PC-9 (cell line): ENCODE measurements around the gene MASP1. TPM values are rescaled to one million over a fixed set of nuclear protein-coding genes. Genes with fewer than 3 reads are reported as not detected.

ENCODE experiments used
- BruUV-seq: library from RNA; stranded (reverse); fragments of 400-500 nt; replicated peaks from 2 replicates; lab custom pipeline; 2021; lab: Mats Ljungman, UMichigan
- CTCF ChIA-PET: fragments of 300-600 bp; sonication (Branson Sonifier 250); formaldehyde crosslinking; loops from one replicate; lab custom pipeline; 2022; ENCODE audit warnings: antibody characterized with exemption; lab: Charles Lee
- POLR2A ChIA-PET: fragments of 300-600 bp; sonication (Branson Sonifier 250); formaldehyde crosslinking; loops from one replicate; lab custom pipeline; 2022; ENCODE audit warnings: antibody characterized with exemption; ENCODE audit not compliant: unreplicated experiment; lab: Charles Lee
- DNase-seq, 2 experiments: peaks; one replicate each; pipeline versions ENCODE4 v3.0.0 to v3.0.0-alpha.2; 2015 to 2022; ENCODE audit warnings: mixed read lengths in 1 of 2
- H2AFZ ChIP-seq: fragments of 200-600 bp; sonication (generic); 2 replicates; pipeline ENCODE4 v1.8.1; 2017; ENCODE audit warnings: antibody characterized with exemption
- H3F3A ChIP-seq: fragments of 200-600 bp; sonication (generic); 2 replicates; pipeline ENCODE4 v1.8.1; 2017; ENCODE audit warnings: antibody characterized with exemption, mild to moderate bottlenecking, low read depth; ENCODE audit not compliant: insufficient read depth
- H3K27ac ChIP-seq: fragments of 200-600 bp; sonication (generic); 2 replicates; pipeline ENCODE4 v1.6.1; 2016; ENCODE audit warnings: mixed run types
- H3K27me3 ChIP-seq: fragments of 200-600 bp; sonication (generic); 2 replicates; pipeline ENCODE4 v1.6.1; 2016; ENCODE audit warnings: low read depth, mixed run types; ENCODE audit not compliant: insufficient read depth
- H3K36me3 ChIP-seq: fragments of 200-600 bp; sonication (generic); 2 replicates; pipeline ENCODE4 v1.6.1; 2016; ENCODE audit warnings: low read depth, mixed run types
- H3K4me1 ChIP-seq: fragments of 200-600 bp; sonication (generic); replicated peaks from 2 replicates; pipeline ENCODE4 v1.6.1; 2016; ENCODE audit warnings: mixed run types; ENCODE audit not compliant: insufficient read depth
- H3K4me2 ChIP-seq: fragments of 200-600 bp; sonication (generic); 2 replicates; pipeline ENCODE4 v1.6.1; 2017; ENCODE audit warnings: mixed run types
- H3K4me3 ChIP-seq: fragments of 200-600 bp; sonication (generic); 2 replicates; pipeline ENCODE4 v1.6.1; 2016; ENCODE audit warnings: mixed run types
- H3K79me2 ChIP-seq: fragments of 200-600 bp; sonication (generic); 2 replicates; pipeline ENCODE4 v1.6.1; 2017; ENCODE audit warnings: low read depth, mixed run types
- H3K9me2 ChIP-seq: fragments of 200-600 bp; sonication (generic); 2 replicates; pipeline ENCODE4 v1.8.1; 2017; ENCODE audit warnings: mild to moderate bottlenecking; ENCODE audit not compliant: insufficient read depth
- H3K9me3 ChIP-seq: fragments of 200-600 bp; sonication (generic); 2 replicates; pipeline ENCODE4 v1.8.1; 2016; ENCODE audit warnings: low read depth; ENCODE audit not compliant: insufficient read depth
- H4K20me1 ChIP-seq: fragments of 200-600 bp; sonication (generic); 2 replicates; pipeline ENCODE4 v1.8.1; 2017; ENCODE audit not compliant: insufficient read depth
- CTCF ChIP-seq: fragments of 200-600 bp; sonication (generic); conservative IDR thresholded peaks from 2 replicates; pipeline ENCODE4 v1.6.1; 2017; ENCODE audit warnings: mixed run types, antibody characterized with exemption, mild to moderate bottlenecking, moderate library complexity
- EZH2 ChIP-seq: fragments of 200-600 bp; sonication (generic); IDR thresholded peaks from 2 replicates; pipeline ENCODE4 v1.8.0; 2017; ENCODE audit warnings: antibody characterized with exemption, low read depth
- intact Hi-C: fragments of 100-400 bp; cut with micrococcal nuclease; formaldehyde crosslinking; loops from one replicate; pipeline ENCODE4 v1.10.0; 2022; ENCODE audit not compliant: unreplicated experiment
- total RNA-seq: library from RNA; stranded (reverse); gene quantifications from 2 replicates; pipeline ENCODE4 v1.2.3, GENCODE V29; 2021

The MASP1 gene
- total RNA-seq, 1 experiment from 2014 or later: not detected

GRCh38 chr3:187263270-187263669 is 28.3 kb downstream of the MASP1 start:
- H3K9me3 ChIP-seq: no peaks in the 10 kb centered on the region
- intact Hi-C loops: loop anchor here (5.0 kb wide), 1 partner anchor 36 kb away; no protein-coding TSS in a partner anchor
- no peaks in the 10 kb centered on the region for H3K9me2 ChIP-seq
- POLR2A ChIA-PET: no interaction called here
- peaks cover 18% of the 10 kb centered on the region for H3K4me1 ChIP-seq
- H3K27me3 ChIP-seq: no peaks in the 10 kb centered on the region; the same call in 1 of the 2 replicates
- CTCF ChIA-PET: interaction anchor here (0.7 kb wide), 1 partner anchor 98 kb away, joined by 3 read pairs; no protein-coding TSS in a partner anchor
- no peak for DNase-seq
- no peaks in the 10 kb centered on the region for H3K36me3 ChIP-seq
- peaks cover 17% of the 10 kb centered on the region for H3F3A ChIP-seq
- no TSS peak for BruUV-seq
- H3K79me2 ChIP-seq: no peaks in the 10 kb centered on the region
- no peak overlapping the region for H3K4me3 ChIP-seq
- H2AFZ ChIP-seq: no peak overlapping the region
- H3K27ac ChIP-seq: no peak overlapping the region
- peak overlapping the region; percentile 44; the same call in 1 of the 2 replicates for H3K4me2 ChIP-seq
- no peaks in the 10 kb centered on the region for H4K20me1 ChIP-seq
- TF ChIP-seq CTCF: no peak
- no peak for TF ChIP-seq EZH2

- H3K4me3 ChIP-seq: no peak overlapping the region
Observed at GRCh38 chr3:187262360-187262759, 29.2 kb downstream of the MASP1 start.

GRCh38 chr3:187261541-187261969 is 30.0 kb downstream of the MASP1 start:
- BruUV-seq: no TSS peak
- ChIA-PET CTCF (no interaction called here), POLR2A (interaction anchor here (0.7 kb wide), 1 partner anchor 700 kb away, joined by 8 read pairs; no protein-coding TSS in a partner anchor)
- Histone ChIP-seq H2AFZ (no peak overlapping the region), H3K4me3 (no peak overlapping the region), H3K36me3 (no peaks in the 10 kb centered on the region), H3K79me2 (no peaks in the 10 kb centered on the region), H3F3A (peaks cover 17% of the 10 kb centered on the region), H3K4me2 (no peak overlapping the region), H3K27ac (no peak overlapping the region), H3K9me2 (no peaks in the 10 kb centered on the region), H3K27me3 (no peaks in the 10 kb centered on the region; the same call in 1 of the 2 replicates), H3K9me3 (no peaks in the 10 kb centered on the region), H4K20me1 (no peaks in the 10 kb centered on the region), H3K4me1 (peaks cover 18% of the 10 kb centered on the region)
- TF ChIP-seq CTCF (no peak), EZH2 (no peak)
- no peak for DNase-seq
- intact Hi-C loops: loop anchor here (5.0 kb wide), 1 partner anchor 34 kb away; no protein-coding TSS in a partner anchor

More at GRCh38 chr3:187262360-187262759, 29.2 kb downstream of the MASP1 start:
- no peak overlapping the region for H3K4me2 ChIP-seq
- ChIA-PET POLR2A (no interaction called here), CTCF (no interaction called here)
- H3K27ac ChIP-seq: no peak overlapping the region
- H3K4me1 ChIP-seq: peaks cover 18% of the 10 kb centered on the region
- H3K79me2 ChIP-seq: no peaks in the 10 kb centered on the region
- H2AFZ ChIP-seq: no peak overlapping the region
- intact Hi-C loops: loop anchor here (5.0 kb wide), 1 partner anchor 35 kb away; no protein-coding TSS in a partner anchor
- TF ChIP-seq CTCF: no peak
- TF ChIP-seq EZH2: no peak
- H3K27me3 ChIP-seq: no peaks in the 10 kb centered on the region; the same call in 1 of the 2 replicates
- peaks cover 17% of the 10 kb centered on the region for H3F3A ChIP-seq
- no peak for DNase-seq
- no peaks in the 10 kb centered on the region for H3K9me2 ChIP-seq
- H3K9me3 ChIP-seq: no peaks in the 10 kb centered on the region
- BruUV-seq: no TSS peak
- H3K36me3 ChIP-seq: no peaks in the 10 kb centered on the region
- no peaks in the 10 kb centered on the region for H4K20me1 ChIP-seq
